SIG-M5 (cell line): ENCODE results near the gene PRDX3.

Experiments
- DNase-seq: peaks from one replicate; lab custom pipeline; 2025; lab: John Stamatoyannopoulos, UW

Gene PRDX3

GRCh38 chr10:119129721-119130120 is 48.9 kb downstream of the PRDX3 start:
- DNase-seq, result no peak

GRCh38 chr10:119125942-119126341 is 52.7 kb downstream of the PRDX3 start:
- DNase-seq, result no peak

GRCh38 chr10:119120875-119121274 is 57.7 kb downstream of the PRDX3 start:
- no peak for DNase-seq

- no peak for DNase-seq
These were observed 58.2 kb downstream of the PRDX3 start for GRCh38 chr10:119120413-119120867.

GRCh38 chr10:119119400-119119799 is 59.2 kb downstream of the PRDX3 start:
- DNase-seq, result no peak

- DNase-seq, result no peak
These were observed 60.4 kb downstream of the PRDX3 start for GRCh38 chr10:119118231-119118630.
